Dedifferentiated amniotic fluid mesenchymal stem cell (primary cell): ENCODE measurements around the gene PDZD2.
"Not testable (repeated sequence)": the region's sequence is repeated elsewhere in the genome, so short reads cannot be mapped to it uniquely, and the experiment has no call there.

Experiments
- DNase-seq: peaks from one replicate; pipeline ENCODE4 v3.0.0-alpha.2; 2016; ENCODE audit errors: extremely low spot score

PDZD2 gene

GRCh38 chr5:32039601-32040000 lies 400.7 kb downstream of the PDZD2 start:
- not testable (repeated sequence) for DNase-seq

- not testable (repeated sequence) for DNase-seq
These were observed 401.3 kb downstream of the PDZD2 start for GRCh38 chr5:32040181-32040695.

- DNase-seq: no peak
These were observed 403.6 kb downstream of the PDZD2 start for GRCh38 chr5:32042551-32042961.

- no peak for DNase-seq
These were observed 404.2 kb downstream of the PDZD2 start for GRCh38 chr5:32043105-32043504.

- DNase-seq: no peak
These were observed 405.5 kb downstream of the PDZD2 start for GRCh38 chr5:32044434-32044833.

GRCh38 chr5:32044939-32045338 lies 406.0 kb downstream of the PDZD2 start:
- DNase-seq: no peak

GRCh38 chr5:32047056-32047455 lies 408.1 kb downstream of the PDZD2 start:
- no peak for DNase-seq

- DNase-seq: no peak
These were observed 412.9 kb downstream of the PDZD2 start for GRCh38 chr5:32051796-32052195.

GRCh38 chr5:32055891-32056866 lies 417.2 kb downstream of the PDZD2 start:
- no peak for DNase-seq

GRCh38 chr5:32057187-32058096 lies 418.5 kb downstream of the PDZD2 start:
- no peak for DNase-seq

- DNase-seq: no peak
These were observed 419.2 kb downstream of the PDZD2 start for GRCh38 chr5:32058101-32058500.

GRCh38 chr5:32058997-32059396 lies 420.1 kb downstream of the PDZD2 start:
- DNase-seq: no peak

GRCh38 chr5:32059761-32060530 lies 421.0 kb downstream of the PDZD2 start:
- no peak for DNase-seq

GRCh38 chr5:32061236-32061635 lies 422.3 kb downstream of the PDZD2 start:
- DNase-seq: no peak

GRCh38 chr5:32066448-32066847 lies 427.5 kb downstream of the PDZD2 start:
- no peak for DNase-seq

- DNase-seq: no peak
These were observed 429.0 kb downstream of the PDZD2 start for GRCh38 chr5:32067774-32068470.

- no peak for DNase-seq
These were observed 429.6 kb downstream of the PDZD2 start for GRCh38 chr5:32068561-32068960.

- DNase-seq: no peak
These were observed 430.5 kb downstream of the PDZD2 start for GRCh38 chr5:32069396-32069795.

- no peak for DNase-seq
These were observed 432.5 kb downstream of the PDZD2 start for GRCh38 chr5:32071351-32071944.

GRCh38 chr5:32072054-32072453 lies 433.1 kb downstream of the PDZD2 start:
- no peak for DNase-seq
